ENCODE data around the gene RAD21L1.

Gene RAD21L1

DNA sequence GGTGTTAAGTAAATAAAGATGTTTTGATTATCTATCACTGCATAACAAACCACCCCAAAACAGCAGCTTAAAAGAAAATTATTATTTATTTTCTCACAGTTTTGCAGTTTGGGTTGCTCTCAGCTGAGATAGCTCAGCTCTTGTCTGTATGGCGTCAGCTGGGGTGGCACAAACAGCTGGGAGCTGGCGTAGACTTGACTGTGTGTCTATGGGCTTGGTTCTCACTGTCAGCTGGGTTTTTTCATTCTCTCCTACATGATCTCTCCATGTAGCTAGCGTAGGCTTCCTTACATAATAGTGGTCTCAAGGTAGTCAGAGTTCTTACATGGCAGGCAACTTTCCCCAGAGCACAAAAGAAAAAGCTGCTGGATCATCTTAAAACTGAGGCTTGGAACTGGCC, 34.5 kb upstream of the RAD21L1 start:
- no peak overlapping the region for H4K12ac ChIP-seq (ENCODE audit: low read depth, low read length)
- H3K36me3 ChIP-seq (ENCODE audit: control insufficient read depth in 1 of 2, insufficient read depth in 2 of 2, low read length in 2 of 2) = no peaks in the 10 kb centered on the region
- H3K27me3 ChIP-seq (ENCODE audit: insufficient read depth, low read length) = no peaks in the 10 kb centered on the region
- no peak overlapping the region for H3K4me3 ChIP-seq (ENCODE audit: low read depth, low read length)
- H3K79me1 ChIP-seq (ENCODE audit: low read length) = no peaks in the 10 kb centered on the region
- no peak overlapping the region for H3K18ac ChIP-seq (ENCODE audit: low read length)
- H3K9me3 ChIP-seq (ENCODE audit: insufficient read depth, low read depth, low read length) = peaks cover 5% of the 10 kb centered on the region
- H4K91ac ChIP-seq (ENCODE audit: low read depth, low read length) = no peak overlapping the region
- DNase-seq = no peak
- H3K4me2 ChIP-seq (ENCODE audit: low read length) = no peak overlapping the region
- H3K23ac ChIP-seq (ENCODE audit: low read length) = no peak overlapping the region
- H4K8ac ChIP-seq (ENCODE audit: low read depth, low read length) = no peak overlapping the region
- peaks cover 0 to 5% of the 10 kb centered on the region in 2 experiments for H3K4me1 ChIP-seq (ENCODE audit: control insufficient read depth in 1 of 2, insufficient read depth in 2 of 2, low read length in 2 of 2)
- H2AK5ac ChIP-seq (ENCODE audit: low read length) = no peak overlapping the region
- no peak overlapping the region for H3K14ac ChIP-seq (ENCODE audit: low read length)
- H2AFZ ChIP-seq (ENCODE audit: insufficient read depth, low read length, poor library complexity) = no peak overlapping the region
- H3K4ac ChIP-seq (ENCODE audit: low read depth, low read length) = no peak overlapping the region
- no peak overlapping the region for H2BK5ac ChIP-seq (ENCODE audit: low read depth, low read length, poor library complexity)
- H3K27ac ChIP-seq (ENCODE audit: low read depth, low read length) = no peak overlapping the region
- no peak overlapping the region for H2BK120ac ChIP-seq (ENCODE audit: insufficient read depth, low read length, poor library complexity)
- no peak overlapping the region for H3K9ac ChIP-seq (ENCODE audit: low read length)
- H2BK12ac ChIP-seq (ENCODE audit: low read length) = no peak overlapping the region
- no peaks in the 10 kb centered on the region for H3K79me2 ChIP-seq (ENCODE audit: control insufficient read depth, insufficient read depth, low read length, poor library complexity)
- WGBS (ENCODE audit: extremely low coverage, insufficient coverage, insufficient read length) = no CpG with 5 or more reads among the region's 3 CpGs

DNA sequence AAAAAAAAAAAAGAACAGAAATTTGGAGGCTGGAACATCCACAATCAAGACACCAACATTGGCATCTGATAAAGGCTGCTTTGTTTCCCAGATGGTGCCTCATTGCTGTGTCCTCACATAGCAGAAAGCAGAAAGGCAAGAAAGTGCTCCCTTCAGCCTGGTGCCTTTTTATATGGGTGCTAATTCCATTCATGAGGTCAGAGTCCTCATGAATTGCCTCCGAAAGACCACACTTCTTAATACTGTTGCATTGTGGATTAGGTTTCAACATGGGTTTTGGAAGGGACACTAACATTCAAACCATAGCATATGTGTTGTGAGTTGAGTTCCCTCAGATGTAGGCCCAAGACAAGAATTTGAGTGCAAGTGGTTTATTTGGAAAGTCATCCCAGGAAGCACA, 30.6 kb upstream of the RAD21L1 start:
- Histone ChIP-seq H3K27ac (ENCODE audit: low read depth, low read length) (no peak overlapping the region), H3K14ac (ENCODE audit: low read length) (no peak overlapping the region), H3K4ac (ENCODE audit: low read depth, low read length) (no peak overlapping the region), H3K4me3 (ENCODE audit: low read depth, low read length) (no peak overlapping the region), H3K9me3 (ENCODE audit: insufficient read depth, low read depth, low read length) (no peaks in the 10 kb centered on the region), H4K8ac (ENCODE audit: low read depth, low read length) (no peak overlapping the region), H3K4me2 (ENCODE audit: low read length) (no peak overlapping the region), H2AK5ac (ENCODE audit: low read length) (no peak overlapping the region), H2AFZ (ENCODE audit: insufficient read depth, low read length, poor library complexity) (no peak overlapping the region), H3K9ac (ENCODE audit: low read length) (no peak overlapping the region), H3K18ac (ENCODE audit: low read length) (no peak overlapping the region), H3K79me1 (ENCODE audit: low read length) (no peaks in the 10 kb centered on the region), H3K36me3 (ENCODE audit: control insufficient read depth in 1 of 2, insufficient read depth in 2 of 2, low read length in 2 of 2) (no peaks in the 10 kb centered on the region), H4K91ac (ENCODE audit: low read depth, low read length) (no peak overlapping the region), H3K4me1 (ENCODE audit: control insufficient read depth in 1 of 2, insufficient read depth in 2 of 2, low read length in 2 of 2) (no peaks in the 10 kb centered on the region), H2BK5ac (ENCODE audit: low read depth, low read length, poor library complexity) (no peak overlapping the region), H4K12ac (ENCODE audit: low read depth, low read length) (no peak overlapping the region), H2BK12ac (ENCODE audit: low read length) (no peak overlapping the region), H3K23ac (ENCODE audit: low read length) (no peak overlapping the region), H3K79me2 (ENCODE audit: control insufficient read depth, insufficient read depth, low read length, poor library complexity) (no peaks in the 10 kb centered on the region), H2BK120ac (ENCODE audit: insufficient read depth, low read length, poor library complexity) (no peak overlapping the region), H3K27me3 (ENCODE audit: insufficient read depth, low read length) (no peaks in the 10 kb centered on the region)
- no CpG with 5 or more reads among the region's 1 CpG for WGBS (ENCODE audit: extremely low coverage, insufficient coverage, insufficient read length)
- no peak for DNase-seq

DNA sequence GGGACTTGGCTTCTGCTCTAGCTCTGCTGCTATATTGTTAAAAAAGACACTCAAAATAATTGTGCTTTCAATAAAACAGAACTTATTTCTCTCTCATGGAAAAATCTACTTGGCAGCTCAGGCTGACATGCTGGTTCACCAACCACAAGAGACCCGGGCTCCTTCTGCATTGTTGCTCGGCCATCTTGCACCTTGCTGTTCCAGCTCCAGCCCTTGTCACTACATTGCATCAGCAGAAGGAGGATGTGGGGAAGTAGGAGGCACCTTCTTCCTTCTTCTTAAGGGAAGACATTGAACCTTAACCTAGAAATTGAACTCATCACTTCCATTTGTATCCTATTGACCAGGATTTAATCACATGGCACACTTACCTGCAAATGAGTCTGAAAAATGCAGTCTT, 29.2 kb upstream of the RAD21L1 start:
- H3K18ac ChIP-seq (ENCODE audit: low read length) = no peak overlapping the region
- no peak overlapping the region for H3K4me2 ChIP-seq (ENCODE audit: low read length)
- H3K23ac ChIP-seq (ENCODE audit: low read length) = no peak overlapping the region
- no peak overlapping the region for H2BK5ac ChIP-seq (ENCODE audit: low read depth, low read length, poor library complexity)
- H2BK12ac ChIP-seq (ENCODE audit: low read length) = no peak overlapping the region
- no peak overlapping the region for H4K12ac ChIP-seq (ENCODE audit: low read depth, low read length)
- H4K8ac ChIP-seq (ENCODE audit: low read depth, low read length) = no peak overlapping the region
- no peaks in the 10 kb centered on the region for H3K79me2 ChIP-seq (ENCODE audit: control insufficient read depth, insufficient read depth, low read length, poor library complexity)
- no peak overlapping the region for H3K4me3 ChIP-seq (ENCODE audit: low read depth, low read length)
- WGBS (ENCODE audit: extremely low coverage, insufficient coverage, insufficient read length) = no CpG with 5 or more reads among the region's 2 CpGs
- H3K27ac ChIP-seq (ENCODE audit: low read depth, low read length) = no peak overlapping the region
- H3K4me1 ChIP-seq (ENCODE audit: control insufficient read depth in 1 of 2, insufficient read depth in 2 of 2, low read length in 2 of 2) = no peaks in the 10 kb centered on the region
- no peak overlapping the region for H3K9ac ChIP-seq (ENCODE audit: low read length)
- H2AFZ ChIP-seq (ENCODE audit: insufficient read depth, low read length, poor library complexity) = no peak overlapping the region
- H3K36me3 ChIP-seq (ENCODE audit: control insufficient read depth in 1 of 2, insufficient read depth in 2 of 2, low read length in 2 of 2) = no peaks in the 10 kb centered on the region
- H3K79me1 ChIP-seq (ENCODE audit: low read length) = no peaks in the 10 kb centered on the region
- DNase-seq = no peak
- H3K9me3 ChIP-seq (ENCODE audit: insufficient read depth, low read depth, low read length) = no peaks in the 10 kb centered on the region
- H3K14ac ChIP-seq (ENCODE audit: low read length) = no peak overlapping the region
- no peak overlapping the region for H3K4ac ChIP-seq (ENCODE audit: low read depth, low read length)
- no peak overlapping the region for H2AK5ac ChIP-seq (ENCODE audit: low read length)
- no peak overlapping the region for H4K91ac ChIP-seq (ENCODE audit: low read depth, low read length)
- no peak overlapping the region for H2BK120ac ChIP-seq (ENCODE audit: insufficient read depth, low read length, poor library complexity)
- no peaks in the 10 kb centered on the region for H3K27me3 ChIP-seq (ENCODE audit: insufficient read depth, low read length)

DNA sequence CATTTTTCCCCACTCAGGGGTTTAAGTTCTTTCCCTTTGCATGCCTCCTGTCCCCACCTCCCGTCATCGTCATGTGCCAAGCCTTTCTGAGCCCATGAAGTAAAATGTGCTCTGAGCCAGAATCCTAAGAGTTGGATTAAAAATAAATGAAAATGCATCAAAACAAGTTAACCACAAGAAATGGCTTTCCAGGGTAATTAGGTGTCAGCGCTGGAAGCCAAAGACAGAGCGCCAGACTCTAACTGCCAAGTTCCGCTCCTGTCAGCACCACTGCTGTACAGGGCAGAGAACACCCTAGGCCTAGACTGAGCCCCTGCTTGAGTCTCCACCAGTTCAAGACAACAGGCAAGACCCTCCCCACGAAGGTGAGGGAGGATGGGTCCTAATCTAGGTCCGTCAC, 28.0 kb upstream of the RAD21L1 start:
- H3K9ac ChIP-seq (ENCODE audit: low read length) = peak overlapping the region; percentile 69
- H3K14ac ChIP-seq (ENCODE audit: low read length) = no peak overlapping the region
- H3K4ac ChIP-seq (ENCODE audit: low read depth, low read length) = no peak overlapping the region
- H2BK5ac ChIP-seq (ENCODE audit: low read depth, low read length, poor library complexity) = no peak overlapping the region
- no peaks in the 10 kb centered on the region for H3K27me3 ChIP-seq (ENCODE audit: insufficient read depth, low read length)
- H4K8ac ChIP-seq (ENCODE audit: low read depth, low read length) = no peak overlapping the region
- WGBS (ENCODE audit: extremely low coverage, insufficient coverage, insufficient read length) = no CpG with 5 or more reads among the region's 7 CpGs
- H3K4me1 ChIP-seq (ENCODE audit: control insufficient read depth in 1 of 2, insufficient read depth in 2 of 2, low read length in 2 of 2) = no peaks in the 10 kb centered on the region
- H3K23ac ChIP-seq (ENCODE audit: low read length) = no peak overlapping the region
- no peak overlapping the region for H2AK5ac ChIP-seq (ENCODE audit: low read length)
- no peak overlapping the region for H4K91ac ChIP-seq (ENCODE audit: low read depth, low read length)
- no peak overlapping the region for H3K4me2 ChIP-seq (ENCODE audit: low read length)
- no peaks in the 10 kb centered on the region for H3K79me2 ChIP-seq (ENCODE audit: control insufficient read depth, insufficient read depth, low read length, poor library complexity)
- no peaks in the 10 kb centered on the region for H3K9me3 ChIP-seq (ENCODE audit: insufficient read depth, low read depth, low read length)
- H3K36me3 ChIP-seq (ENCODE audit: control insufficient read depth in 1 of 2, insufficient read depth in 2 of 2, low read length in 2 of 2) = no peaks in the 10 kb centered on the region
- H4K12ac ChIP-seq (ENCODE audit: low read depth, low read length) = no peak overlapping the region
- no peak overlapping the region for H3K4me3 ChIP-seq (ENCODE audit: low read depth, low read length)
- no peak for DNase-seq
- no peak overlapping the region for H2AFZ ChIP-seq (ENCODE audit: insufficient read depth, low read length, poor library complexity)
- H2BK120ac ChIP-seq (ENCODE audit: insufficient read depth, low read length, poor library complexity) = no peak overlapping the region
- H3K27ac ChIP-seq (ENCODE audit: low read depth, low read length) = no peak overlapping the region
- H3K79me1 ChIP-seq (ENCODE audit: low read length) = no peaks in the 10 kb centered on the region
- H3K18ac ChIP-seq (ENCODE audit: low read length) = no peak overlapping the region
- H2BK12ac ChIP-seq (ENCODE audit: low read length) = no peak overlapping the region

Data from trophoblast cell (in vitro differentiated cells and primary cell).